ENCODE results near the gene STRIP1.

Gene STRIP1

DNA sequence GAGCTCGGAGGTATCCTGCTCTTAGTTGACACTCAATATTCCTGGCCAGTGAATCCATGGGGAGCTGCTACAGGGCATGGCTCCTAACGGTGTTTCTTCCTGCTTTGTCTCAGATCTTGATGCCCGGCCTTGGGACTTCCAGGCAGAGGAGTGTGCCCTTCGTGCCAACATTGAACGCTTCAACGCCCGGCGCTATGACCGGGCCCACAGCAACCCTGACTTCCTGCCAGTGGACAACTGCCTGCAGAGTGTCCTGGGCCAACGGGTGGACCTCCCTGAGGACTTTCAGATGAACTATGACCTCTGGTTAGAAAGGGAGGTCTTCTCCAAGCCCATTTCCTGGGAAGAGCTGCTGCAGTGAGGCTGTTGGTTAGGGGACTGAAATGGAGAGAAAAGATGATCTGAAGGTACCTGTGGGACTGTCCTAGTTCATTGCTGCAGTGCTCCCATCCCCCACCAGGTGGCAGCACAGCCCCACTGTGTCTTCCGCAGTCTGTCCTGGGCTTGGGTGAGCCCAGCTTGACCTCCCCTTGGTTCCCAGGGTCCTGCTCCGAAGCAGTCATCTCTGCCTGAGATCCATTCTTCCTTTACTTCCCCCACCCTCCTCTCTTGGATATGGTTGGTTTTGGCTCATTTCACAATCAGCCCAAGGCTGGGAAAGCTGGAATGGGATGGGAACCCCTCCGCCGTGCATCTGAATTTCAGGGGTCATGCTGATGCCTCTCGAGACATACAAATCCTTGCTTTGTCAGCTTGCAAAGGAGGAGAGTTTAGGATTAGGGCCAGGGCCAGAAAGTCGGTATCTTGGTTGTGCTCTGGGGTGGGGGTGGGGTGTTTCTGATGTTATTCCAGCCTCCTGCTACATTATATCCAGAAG lies 19.4 kb downstream of the STRIP1 start:
- DNase-seq = peak; percentile 44 to 70

DNA sequence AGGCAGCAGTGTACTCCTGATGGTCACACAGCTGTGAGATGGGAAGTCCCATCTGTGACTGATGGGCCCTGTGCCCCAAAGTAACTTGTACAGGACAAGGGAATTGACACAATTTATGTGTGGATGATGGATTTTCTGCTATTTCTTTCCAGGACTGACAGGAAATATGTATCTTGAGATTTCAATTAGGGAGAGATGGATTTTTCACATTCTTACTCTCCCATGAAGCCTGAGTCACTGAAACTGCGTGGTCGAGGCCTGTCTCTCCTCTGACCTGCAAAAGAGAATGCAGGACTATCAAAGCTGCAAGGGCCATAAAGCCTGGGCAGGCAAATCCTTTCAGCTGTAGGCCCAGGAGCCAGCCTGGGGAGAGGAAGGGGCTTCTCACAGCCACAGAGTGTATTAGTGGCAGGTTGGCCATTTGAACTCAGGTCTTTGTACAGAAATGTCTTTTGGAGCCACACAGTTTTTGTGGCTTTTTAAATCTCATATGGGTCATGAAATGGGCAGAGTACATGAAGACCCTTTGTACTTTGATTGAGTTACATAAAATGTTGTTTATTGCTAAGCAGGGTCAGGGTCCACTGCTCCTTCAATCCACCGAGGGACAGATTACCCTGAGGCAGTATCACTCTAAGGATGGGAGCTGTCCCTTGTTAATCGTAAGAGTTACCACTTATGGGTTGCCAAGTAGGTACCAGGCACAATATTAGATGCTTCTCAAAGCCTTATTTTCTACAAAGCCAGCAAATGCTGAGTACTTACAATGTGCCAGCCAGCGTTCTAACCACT lies 21.3 kb downstream of the STRIP1 start:
- DNase-seq = no peak

DNA sequence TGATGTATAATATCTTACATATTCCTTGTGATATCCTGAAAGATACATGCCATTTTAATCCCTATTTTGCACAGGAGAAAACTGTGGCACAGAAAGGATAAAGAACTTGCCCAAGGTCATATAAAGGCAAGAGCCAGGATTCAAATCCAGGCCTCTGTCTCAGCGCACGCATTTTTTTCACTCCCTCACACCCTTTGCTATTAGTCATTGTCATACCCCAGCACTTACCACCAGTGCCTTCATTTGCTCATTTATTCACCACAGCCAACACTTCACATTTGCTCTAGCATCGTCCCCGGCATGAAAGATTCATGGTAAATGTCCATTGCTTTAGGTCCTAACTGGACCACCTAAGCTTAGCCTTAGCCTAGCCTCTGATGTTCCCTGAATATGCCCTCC lies 21.9 kb downstream of the STRIP1 start:
- no peak for DNase-seq

DNA sequence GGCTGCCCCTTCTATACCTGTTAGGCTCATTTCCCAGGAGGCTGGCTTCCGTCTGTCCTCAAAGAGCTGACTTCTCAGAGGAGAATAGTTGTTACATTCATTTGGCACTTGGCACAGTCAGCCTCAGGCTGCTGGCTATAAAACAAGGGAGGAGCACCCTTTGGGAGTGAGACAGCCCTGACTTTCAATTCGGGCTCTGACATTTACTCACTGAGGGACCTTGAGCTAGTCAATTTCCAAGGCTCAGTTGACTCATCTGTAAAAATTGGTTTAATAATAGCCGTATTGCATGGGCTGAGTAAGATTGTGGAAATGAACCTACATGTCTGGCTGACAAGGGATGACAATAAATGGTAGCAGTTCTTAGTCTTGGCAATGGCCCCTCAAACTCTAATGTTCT lies 22.4 kb downstream of the STRIP1 start:
- DNase-seq = no peak

DNA sequence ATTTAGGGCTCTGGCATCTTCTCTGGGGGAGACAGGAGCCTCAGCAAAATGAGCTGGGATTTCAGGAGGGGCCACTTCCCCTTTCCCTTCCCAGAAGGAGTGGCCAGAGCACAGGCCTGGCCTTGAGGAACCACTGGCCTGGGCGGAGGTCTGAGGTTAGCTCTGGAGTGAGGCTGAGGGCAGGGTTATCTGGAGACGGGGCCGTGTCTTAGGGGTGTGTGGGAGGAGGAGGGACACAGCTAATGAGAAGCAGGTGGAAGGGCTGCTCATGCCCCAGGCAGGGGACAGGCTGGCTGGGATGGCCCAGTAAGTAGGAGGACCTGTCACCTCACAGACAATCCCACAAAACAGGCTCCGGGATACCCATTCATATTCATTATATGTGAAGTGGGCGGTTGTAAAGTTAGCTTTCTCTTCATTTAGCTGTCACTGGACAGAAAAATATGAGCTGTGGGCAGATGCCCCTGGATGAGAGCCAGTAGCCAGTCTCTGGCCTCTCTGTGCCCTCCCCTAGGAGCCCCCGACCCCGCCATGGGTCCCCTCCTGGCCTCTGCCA lies 23.6 kb downstream of the STRIP1 start:
- DNase-seq = no peak

DNA sequence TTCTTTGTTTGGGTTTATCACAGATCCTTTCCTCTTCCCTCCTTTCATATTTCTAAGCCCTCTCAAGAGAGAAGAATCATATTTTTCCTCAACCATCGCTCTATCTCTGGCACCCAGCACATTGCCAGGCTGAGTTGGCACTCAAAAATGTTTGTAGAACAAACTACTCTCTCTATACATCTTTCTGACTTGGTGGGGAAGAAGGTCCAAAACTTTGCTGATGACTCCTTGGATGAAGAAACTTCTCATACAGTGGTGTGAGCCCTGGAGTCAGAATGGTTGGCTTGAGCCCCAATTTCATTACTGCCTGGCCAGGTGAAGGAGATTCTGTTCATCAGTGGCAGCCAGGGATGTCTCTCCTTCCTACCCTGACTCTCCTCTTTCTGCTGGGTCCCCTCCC lies 24.2 kb downstream of the STRIP1 start:
- no peak for DNase-seq

DNA sequence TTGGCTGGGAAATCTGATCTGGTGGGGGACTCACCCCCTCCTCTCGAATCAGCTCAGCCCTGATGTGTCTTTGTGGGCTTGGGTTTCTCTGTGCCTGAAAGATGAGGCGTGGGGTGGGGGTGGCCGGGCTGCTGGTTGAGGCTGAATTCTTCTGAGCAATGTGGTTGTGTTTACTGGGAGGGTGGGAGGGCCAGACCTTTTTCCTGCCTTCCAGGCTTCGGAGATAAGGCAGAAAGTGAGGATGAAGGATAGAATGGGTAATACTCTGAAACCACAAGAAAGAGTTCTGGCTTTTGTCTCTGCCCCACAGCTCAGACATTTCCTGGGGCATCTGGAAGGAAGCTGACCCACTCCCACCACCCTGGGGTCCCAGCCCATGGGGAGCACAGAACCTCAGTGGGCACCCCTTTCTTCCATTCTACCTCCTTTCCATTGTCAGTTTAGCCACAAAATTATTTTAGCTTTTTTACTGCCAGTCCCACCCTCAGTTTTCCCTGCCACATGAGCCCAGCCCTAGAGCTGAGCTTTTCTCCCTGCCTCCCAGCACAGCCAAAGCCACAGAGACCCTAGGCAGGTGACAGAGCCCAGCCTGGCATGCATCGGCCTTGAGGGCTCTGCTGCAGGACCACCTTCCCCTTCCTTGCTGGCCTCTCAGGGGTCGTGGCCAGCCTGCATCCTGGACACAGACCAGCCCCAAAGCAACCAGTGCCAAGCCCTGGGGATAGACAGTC lies 24.9 kb downstream of the STRIP1 start:
- DNase-seq = no peak

DNA sequence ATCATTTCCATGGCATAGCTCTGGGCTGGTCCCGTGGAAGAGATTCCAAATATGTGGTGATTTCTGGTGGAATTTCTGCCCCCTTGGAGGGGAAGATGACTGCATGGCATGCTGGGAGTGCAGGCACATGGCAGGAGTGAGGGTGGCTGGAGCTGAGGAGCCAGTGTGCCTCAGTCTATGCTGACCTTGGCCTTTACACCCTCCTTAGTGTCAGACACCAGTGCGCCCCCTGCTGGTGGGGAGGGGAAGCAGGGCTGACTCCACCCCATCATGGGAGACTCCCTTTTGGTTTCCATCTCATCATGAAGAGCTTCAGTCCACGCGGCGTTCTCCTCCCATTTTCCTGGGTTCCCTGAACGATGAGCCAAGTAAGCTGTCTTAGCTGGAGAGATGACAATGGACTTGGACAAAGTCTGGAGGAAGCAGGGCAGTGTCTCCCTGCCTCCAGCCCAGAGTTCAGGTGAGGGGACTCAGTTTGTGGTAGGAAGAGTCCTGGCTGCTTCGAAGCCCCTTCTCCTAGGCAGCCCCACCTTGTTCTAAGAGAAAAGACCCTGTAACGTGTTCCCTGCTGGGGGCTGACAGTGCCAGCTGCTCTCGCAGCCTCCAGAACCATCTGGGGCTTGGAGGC lies 25.7 kb downstream of the STRIP1 start:
- peak; percentile 62 to 75 for DNase-seq

DNA sequence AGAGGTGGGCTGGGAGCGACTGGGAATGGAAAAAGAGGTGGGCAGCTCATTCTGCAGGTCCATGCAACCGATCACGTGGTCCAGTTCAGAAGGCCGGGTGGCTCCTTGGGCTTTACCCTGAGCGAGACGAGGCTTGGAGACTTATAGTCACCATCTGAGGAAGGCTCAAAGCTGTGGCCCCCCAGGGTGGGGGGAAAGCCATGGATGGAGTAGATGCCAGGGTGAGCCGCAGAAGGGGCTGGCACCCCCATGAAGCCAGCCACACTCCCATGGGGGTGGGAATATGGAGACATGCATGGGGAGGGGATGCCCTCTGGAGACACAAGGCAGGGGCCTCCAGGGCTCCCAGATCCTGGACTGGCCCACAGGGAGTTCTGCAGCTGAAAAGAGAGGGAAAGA lies 26.2 kb downstream of the STRIP1 start:
- DNase-seq = no peak

DNA sequence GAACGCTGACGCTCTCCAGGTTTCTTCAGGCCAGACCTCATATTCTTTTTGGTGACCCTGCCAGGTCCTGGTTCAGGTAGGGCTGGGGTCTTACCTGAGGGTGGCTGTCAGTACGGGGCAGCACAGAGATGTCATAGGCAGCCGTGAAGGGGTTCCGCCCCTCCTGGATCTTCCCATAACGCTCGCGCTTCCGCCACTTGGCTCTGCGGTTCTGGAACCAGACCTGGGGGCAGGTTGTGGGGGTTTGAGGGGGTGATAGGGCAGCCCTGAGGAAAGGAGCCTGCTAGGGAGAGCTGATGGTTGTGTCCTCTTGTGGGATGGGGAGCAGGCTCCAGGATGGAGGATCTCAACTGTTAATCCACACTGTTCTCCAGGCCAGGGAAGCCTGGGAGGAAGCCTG lies 26.9 kb downstream of the STRIP1 start:
- no peak for DNase-seq

DNA sequence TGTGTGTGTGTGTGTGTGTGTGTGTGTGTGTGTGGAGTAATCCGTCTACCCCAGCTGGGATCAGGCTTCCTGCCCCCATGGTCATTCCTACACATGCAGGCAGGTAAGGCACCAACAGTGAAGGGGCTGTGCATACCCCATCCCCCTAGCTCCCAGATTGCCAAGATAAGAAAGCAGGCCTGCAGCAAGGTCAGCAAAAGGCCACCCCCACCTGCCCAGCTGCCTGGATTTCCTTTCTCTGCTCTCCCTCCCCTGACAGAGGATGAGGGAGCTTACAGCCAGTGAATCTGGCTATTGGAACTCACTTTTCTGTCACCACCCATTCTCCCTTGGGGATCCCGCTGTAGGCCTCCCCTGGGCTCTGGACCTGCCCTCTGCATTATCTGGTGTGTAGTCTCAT lies 28.2 kb downstream of the STRIP1 start:
- no peak for DNase-seq

DNA sequence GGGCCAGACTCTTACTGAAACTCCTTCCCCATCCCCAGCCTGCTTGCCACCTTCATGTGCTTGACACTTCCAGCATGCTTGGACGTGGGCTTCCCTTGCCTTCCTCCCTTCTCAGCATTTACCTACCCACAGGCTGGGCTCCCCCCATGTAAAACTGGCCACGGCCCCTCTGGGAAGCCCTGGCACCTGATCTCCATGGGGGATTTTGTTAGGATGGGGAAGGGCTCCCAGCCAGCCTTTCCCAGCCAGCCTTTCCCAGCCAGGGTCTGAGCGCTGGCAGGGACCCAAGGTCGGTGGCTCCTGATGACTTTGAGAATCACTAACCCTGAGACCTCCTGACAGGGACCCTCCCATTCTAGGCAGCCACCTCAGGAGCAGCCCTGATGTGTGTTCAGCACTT lies 29.4 kb downstream of the STRIP1 start:
- DNase-seq = no peak

DNA sequence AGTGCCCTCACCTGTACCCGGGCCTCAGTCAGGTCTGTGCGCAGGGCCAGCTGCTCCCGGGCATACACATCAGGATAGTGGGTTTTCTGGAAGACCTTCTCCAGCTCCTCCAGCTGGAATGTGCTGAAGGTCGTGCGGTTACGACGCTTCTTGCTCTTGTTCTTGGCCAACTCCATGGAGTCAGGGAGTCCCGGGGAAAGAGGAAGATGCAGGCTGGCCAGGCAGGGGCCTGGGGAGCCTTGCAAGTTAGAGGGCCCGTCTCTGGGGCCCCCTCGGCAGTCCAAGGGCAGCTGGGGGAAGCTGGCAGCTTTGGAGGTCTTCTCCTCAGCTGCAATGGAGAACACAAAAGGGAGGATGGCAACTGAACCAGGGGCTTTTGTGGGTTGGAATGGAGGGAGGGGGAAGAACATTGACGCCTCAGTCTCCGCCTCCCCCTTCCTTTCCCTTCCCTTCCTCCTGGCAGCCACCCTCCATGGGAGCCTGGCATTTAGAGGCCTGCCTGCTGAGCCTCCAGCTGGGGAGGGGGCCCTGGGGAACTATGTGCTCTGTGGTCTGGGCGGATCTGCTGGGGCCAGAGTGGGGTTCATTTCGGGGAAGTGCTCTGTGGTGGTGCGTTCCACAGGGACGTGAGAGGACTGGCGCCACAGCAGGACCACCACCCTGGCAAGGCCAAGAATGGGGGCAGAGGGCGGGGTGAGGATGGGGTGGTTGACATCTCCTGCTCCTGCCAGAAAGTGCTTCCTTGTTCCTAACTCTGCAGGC lies 30.3 kb downstream of the STRIP1 start:
- DNase-seq = no peak

DNA sequence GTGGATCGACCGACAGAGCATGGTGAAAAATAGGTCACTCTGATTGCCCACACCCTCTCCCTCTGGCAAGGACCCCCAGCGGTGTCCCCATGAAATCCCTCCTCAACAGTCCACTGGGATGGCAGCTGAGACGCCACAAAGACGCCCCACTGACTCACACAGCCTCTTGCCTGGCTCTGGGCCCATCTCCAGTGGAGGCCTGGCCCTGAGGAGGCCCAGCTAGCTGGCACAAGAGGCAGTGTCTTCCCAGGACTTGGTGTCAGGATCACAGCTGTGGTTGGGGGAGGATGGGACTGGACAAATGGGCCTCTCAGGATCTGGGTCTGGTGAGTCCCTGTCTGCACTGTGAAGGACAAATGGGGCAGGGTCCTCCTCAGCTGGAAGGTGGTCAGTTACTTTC lies 31.4 kb downstream of the STRIP1 start:
- no peak for DNase-seq

DNA sequence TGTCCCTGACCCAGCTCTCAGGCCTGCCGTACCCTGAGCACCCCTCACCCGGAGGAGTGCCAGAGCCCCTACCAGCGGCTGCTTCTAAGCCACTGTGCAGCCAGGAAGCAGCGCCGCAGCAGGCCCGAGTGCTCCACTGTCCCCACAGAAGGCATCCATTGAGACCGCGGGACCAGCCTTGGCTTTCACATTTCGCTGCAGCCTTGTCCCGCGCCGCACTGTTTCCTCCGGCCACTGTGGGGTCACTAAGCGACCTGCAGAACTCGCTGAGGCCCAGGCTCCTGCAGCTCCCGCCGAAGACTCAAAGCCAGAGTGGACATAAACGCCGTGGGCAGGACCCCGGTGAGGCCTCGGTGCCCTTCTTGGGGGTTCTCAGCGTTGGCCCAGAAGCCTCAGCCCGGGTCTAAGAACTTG lies 33.1 kb downstream of the STRIP1 start:
- no peak for DNase-seq

DNA sequence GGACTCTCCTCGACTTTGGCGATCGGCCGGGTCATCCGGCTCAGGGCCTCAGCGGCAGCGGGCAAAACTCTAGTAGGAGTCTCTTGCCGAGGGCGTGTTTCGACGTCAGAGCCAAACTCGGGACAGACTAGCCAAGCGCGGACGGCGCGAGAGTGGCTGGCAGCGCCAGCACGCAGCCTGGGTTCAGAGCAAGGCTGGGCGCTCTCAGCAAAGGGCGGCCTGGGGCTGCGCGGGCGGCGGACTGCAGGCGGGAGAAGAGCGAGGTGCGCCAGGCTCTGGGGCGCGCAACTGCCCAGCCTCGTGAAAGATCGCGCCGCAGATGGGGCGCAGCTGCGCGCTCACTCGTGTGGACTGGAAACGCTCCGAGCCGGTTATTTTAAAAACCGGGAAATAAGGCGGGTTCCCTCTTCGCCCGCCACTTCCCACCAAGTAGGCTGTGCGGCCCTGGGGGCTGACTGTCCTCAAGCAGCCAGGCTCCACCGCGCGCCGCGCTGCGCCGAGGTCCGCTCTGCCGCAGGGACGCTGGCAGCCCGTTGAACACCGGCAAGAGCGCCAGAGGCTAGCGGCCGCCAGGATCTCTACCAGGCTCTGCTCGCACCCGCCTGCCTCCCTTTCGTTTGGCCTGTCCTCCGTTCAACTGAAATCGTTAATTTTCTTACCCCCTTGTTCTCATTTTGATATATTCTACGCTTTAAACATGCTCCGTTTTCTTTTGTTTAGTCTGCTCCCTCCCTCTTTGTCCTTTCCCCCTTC lies 33.6 kb downstream of the STRIP1 start:
- DNase-seq = no peak

DNA sequence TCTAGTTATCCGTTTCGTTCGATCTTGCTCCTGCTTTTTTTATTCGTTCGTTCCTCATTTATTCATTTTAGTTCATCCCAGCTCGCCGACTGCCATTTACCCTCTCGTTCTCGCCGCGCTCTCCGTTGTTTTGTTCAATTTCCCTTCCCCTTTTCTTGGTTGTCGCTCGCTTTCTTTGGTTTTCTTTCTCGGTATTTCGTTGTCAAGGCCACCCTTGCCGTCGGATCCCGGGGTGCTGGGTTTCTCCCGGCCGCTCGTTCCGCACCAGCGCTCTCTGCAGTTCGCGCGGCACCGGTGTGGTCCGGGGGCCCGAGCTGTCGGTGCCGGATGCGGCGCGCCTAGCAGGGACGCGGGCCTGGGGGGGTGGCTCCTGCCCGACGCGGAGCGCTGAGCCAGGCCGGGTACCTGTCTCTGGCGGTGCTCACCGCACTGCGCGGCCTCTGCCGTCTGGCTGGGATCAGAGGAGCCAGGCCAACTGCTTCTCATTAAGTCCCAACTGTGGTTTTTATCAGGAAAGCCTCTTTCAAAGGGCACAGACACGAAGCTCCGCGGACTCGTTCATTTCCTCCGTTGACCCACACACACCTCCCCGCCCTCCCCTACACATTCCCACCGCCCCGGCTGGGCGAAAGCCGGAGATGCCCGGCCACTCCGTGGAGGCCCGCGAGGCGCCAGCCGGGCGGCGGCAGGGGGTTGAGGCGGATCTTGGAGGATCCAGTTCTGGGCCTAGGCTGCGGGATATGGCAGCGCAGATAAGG lies 34.4 kb downstream of the STRIP1 start:
- DNase-seq = no peak

DNA sequence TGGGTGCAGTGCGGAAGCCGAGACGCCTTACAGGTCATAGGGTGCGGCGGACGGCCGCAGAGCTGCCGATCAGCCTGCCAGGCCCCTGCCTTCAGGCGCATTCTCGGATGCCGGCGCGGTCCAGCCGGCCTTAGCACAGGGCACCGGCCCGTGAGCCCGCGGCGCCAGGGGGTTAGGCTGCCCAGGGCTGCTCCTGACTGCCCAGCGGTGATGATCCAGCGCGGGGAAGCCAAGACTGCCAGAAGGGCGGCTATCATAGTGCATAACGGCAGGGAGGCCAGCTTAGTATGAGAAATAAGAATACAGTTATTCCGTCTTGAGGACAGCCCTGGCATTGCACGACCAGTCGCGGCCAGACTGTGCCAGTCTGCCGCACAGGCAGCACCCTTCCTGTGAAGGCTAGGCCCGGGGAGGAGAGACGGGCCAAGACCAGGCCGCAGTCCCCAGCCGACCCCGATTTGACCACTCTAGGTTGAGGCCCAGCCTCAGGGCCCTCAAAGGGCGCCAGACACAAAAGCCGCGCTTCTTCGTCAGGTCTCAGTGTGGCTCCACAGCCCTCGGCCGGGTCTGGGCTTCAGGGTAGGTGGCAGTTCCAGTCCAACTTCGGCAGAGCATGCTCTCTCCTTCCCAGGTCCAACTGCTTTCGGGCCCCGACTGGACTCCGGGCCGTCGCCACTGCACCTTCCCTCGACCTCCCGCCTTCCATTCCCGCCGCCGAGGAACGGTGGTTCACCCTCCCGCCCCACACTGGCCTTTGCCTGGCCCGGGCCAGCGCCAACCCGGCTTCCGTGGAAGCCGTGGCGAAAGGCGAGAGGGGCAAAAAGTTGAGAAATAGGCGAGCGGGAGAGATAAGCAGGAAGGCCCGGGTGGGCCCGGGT lies 35.2 kb downstream of the STRIP1 start:
- DNase-seq = no peak

DNA sequence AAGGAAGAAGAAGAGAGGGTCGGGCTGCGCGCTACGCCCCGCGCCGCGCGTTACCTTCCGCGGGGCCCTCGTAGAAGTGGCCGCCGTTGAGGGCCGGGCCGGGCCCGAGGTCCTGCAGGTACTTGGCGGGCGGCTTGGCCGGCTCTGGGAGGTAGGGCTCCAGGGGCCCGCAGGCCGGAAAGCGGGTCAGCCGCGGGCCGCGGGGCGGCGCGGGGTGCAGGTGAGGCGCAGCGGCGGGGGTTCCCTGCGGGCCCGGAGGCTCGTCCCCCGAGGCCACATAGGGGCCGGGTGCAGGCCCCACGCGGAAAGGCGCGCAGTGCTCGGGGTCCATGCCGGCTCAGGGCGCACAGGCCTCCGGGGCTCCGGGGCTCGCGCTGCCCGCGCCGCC lies 35.9 kb downstream of the STRIP1 start:
- DNase-seq = no peak
